Cardiac septum (tissue), 1 donor: Measurements from ENCODE around the gene VAMP8. TPM values are rescaled to one million over a fixed set of nuclear protein-coding genes. Genes with fewer than 3 reads are reported as not detected.
"Not testable (repeated sequence)": the region's sequence is repeated elsewhere in the genome, so short reads cannot be mapped to it uniquely, and the experiment has no call there.

ENCODE experiments used
- DNase-seq: peaks from one replicate; pipeline ENCODE4 v3.0.0-alpha.2; 2020; ENCODE audit warnings: low spot score
- intact Hi-C: fragments of 100-400 bp; cut with DNase I; formaldehyde crosslinking; loops from one replicate; pipeline ENCODE4 v1.14.0; 2022
- total RNA-seq: library from RNA; stranded (reverse); fragmentation: NEBNext Ultra II Directional; extraction: Animal tissue kit (Norgen Biotek cat#: 25700); gene quantifications from one replicate; pipeline ENCODE4 v1.2.1, GENCODE V29; 2021
- donor health status: DM: no; HTN: no; CAD: no.

The VAMP8 gene
- total RNA-seq, 1 donor from 2014 or later, result 8.2 TPM

GRCh38 chr2:85607268-85608215 is 30.2 kb downstream of the VAMP8 start:
- DNase-seq, result no peak
- intact Hi-C loops, result no loop called here

- intact Hi-C loops, result no loop called here
- DNase-seq, result no peak
Measured at GRCh38 chr2:85611217-85611704, 33.9 kb downstream of the VAMP8 start.

- intact Hi-C loops, result no loop called here
- peak; percentile 96 for DNase-seq
Measured at GRCh38 chr2:85611705-85612587, 34.6 kb downstream of the VAMP8 start, which contains the start of gene C2orf68. C2orf68 (minus strand) TSS chr2:85612066; CDS start chr2:85611984, 82 bp downstream.

- intact Hi-C loops, result no loop called here
- DNase-seq, result no peak
Measured at GRCh38 chr2:85613717-85614515, 36.5 kb downstream of the VAMP8 start.

GRCh38 chr2:85614757-85615156 is 37.4 kb downstream of the VAMP8 start:
- intact Hi-C loops, DNase-seq: not testable (repeated sequence)

- DNase-seq, result no peak
- intact Hi-C loops, result no loop called here
Measured at GRCh38 chr2:85615413-85615728, 38.0 kb downstream of the VAMP8 start.

GRCh38 chr2:85617723-85618122 is 40.3 kb downstream of the VAMP8 start:
- DNase-seq, intact Hi-C loops: not testable (repeated sequence)

GRCh38 chr2:85619617-85620016 is 42.2 kb downstream of the VAMP8 start:
- DNase-seq, result peak; percentile 1
- intact Hi-C loops, result no loop called here

- intact Hi-C loops, result no loop called here
Measured at GRCh38 chr2:85621338-85621737, 44.0 kb downstream of the VAMP8 start.

GRCh38 chr2:85623991-85624390 is 46.6 kb downstream of the VAMP8 start:
- intact Hi-C loops, result no loop called here
- no peak for DNase-seq

More at GRCh38 chr2:85621338-85621737, 44.0 kb downstream of the VAMP8 start:
- peak; percentile 9 for DNase-seq

- no peak for DNase-seq
- intact Hi-C loops, result no loop called here
Measured at GRCh38 chr2:85628658-85629057, 51.3 kb downstream of the VAMP8 start.

- intact Hi-C loops, result no loop called here
- DNase-seq, result no peak
Measured at GRCh38 chr2:85631316-85631715, 53.9 kb downstream of the VAMP8 start.

Other genes with a start within 250 kb of the VAMP8 start
- gene TGOLN2, start 249.6 kb upstream of the VAMP8 start, total RNA-seq, result 75.1 TPM
- gene RETSAT, start 223.1 kb upstream of the VAMP8 start, total RNA-seq, result 16.6 TPM
- 9.8 TPM for gene ELMOD3, start 222.8 kb upstream of the VAMP8 start, total RNA-seq
- gene CAPG, start 167.2 kb upstream of the VAMP8 start, total RNA-seq, result 7.4 TPM
- gene SH2D6, start 158.9 kb upstream of the VAMP8 start, total RNA-seq, result not detected
- 146 TPM for gene MAT2A, start 38.4 kb upstream of the VAMP8 start, total RNA-seq
- 23.3 TPM for gene GGCX, start 16.1 kb upstream of the VAMP8 start, total RNA-seq
- 27.9 TPM for gene VAMP5, start 6.8 kb downstream of the VAMP8 start, total RNA-seq
- gene RNF181, start 18.2 kb downstream of the VAMP8 start, total RNA-seq, result 82.4 TPM
- gene TMEM150A, start 25.1 kb downstream of the VAMP8 start, total RNA-seq, result 11.4 TPM
- gene C2orf68, start 34.5 kb downstream of the VAMP8 start, total RNA-seq, result 26.3 TPM
- 28.4 TPM for gene USP39, start 38.6 kb downstream of the VAMP8 start, total RNA-seq
- gene SFTPB, start 90.6 kb downstream of the VAMP8 start, total RNA-seq, result not detected
- gene GNLY, start 116.8 kb downstream of the VAMP8 start, total RNA-seq, result 2.3 TPM
- gene ATOH8, start 176.4 kb downstream of the VAMP8 start, total RNA-seq, result 21.0 TPM